ENCODE measurements around the gene TRPM5. TPM values are rescaled to one million over a fixed set of nuclear protein-coding genes. Genes with fewer than 3 reads are reported as not detected.
A peak's percentile ranks its signal among the peaks of the same experiment; 100 is the strongest.

TRPM5 gene
- total RNA-seq, 2 experiments from 2014 or later = not detected

GRCh38 chr11:2395856-2396255, 48.5 kb downstream of the TRPM5 start:
- Histone ChIP-seq H3K36me3 (ENCODE audit: insufficient read depth, low read length) (peaks cover 90% of the 10 kb centered on the region), H3K27ac (ENCODE audit: low read depth, low read length, poor library complexity, severe bottlenecking) (no peak overlapping the region), H3K9me3 (ENCODE audit: low read length) (no peaks in the 10 kb centered on the region), H2AFZ (ENCODE audit: low read length) (no peak overlapping the region), H3K9me2 (ENCODE audit: insufficient read depth, low read length) (no peaks in the 10 kb centered on the region), H3K4me3 (ENCODE audit: low read depth, low read length, poor library complexity, severe bottlenecking) (no peak overlapping the region), H3K4me2 (ENCODE audit: low read length) (no peak overlapping the region), H3K79me2 (ENCODE audit: insufficient read depth, low read depth, low read length) (peaks cover 26% of the 10 kb centered on the region; the same call in 1 of the 2 replicates), H4K20me1 (ENCODE audit: insufficient read depth, low read length) (peaks cover 8% of the 10 kb centered on the region), H3K4me1 (ENCODE audit: insufficient read depth, low read length, poor library complexity, severe bottlenecking) (peaks cover 58% of the 10 kb centered on the region)
- BruUV-seq (replicated peaks) = no TSS peak
- ChIA-PET CTCF (ENCODE audit: unreplicated experiment) (no interaction called here), POLR2A (no interaction called here)
- no peak for TF ChIP-seq EZH2phosphoT487 (IDR thresholded peaks at IDR 0.05; ENCODE audit: borderline replicate concordance, low read depth, low read length)
- TF ChIP-seq CTCF (conservative IDR thresholded peaks at IDR 0.05; ENCODE audit: low read length) = no peak
- DNase-seq (ENCODE audit: low spot score) = no peak
- intact Hi-C loops (cut with micrococcal nuclease; ENCODE audit: unreplicated experiment) = no loop called here

GRCh38 chr11:2395211-2395730, 49.0 kb downstream of the TRPM5 start:
- intact Hi-C loops (cut with micrococcal nuclease; ENCODE audit: unreplicated experiment) = no loop called here
- TF ChIP-seq CTCF (conservative IDR thresholded peaks at IDR 0.05; ENCODE audit: low read length) (no peak), EZH2phosphoT487 (IDR thresholded peaks at IDR 0.05; ENCODE audit: borderline replicate concordance, low read depth, low read length) (no peak)
- H3K27ac ChIP-seq (ENCODE audit: low read depth, low read length, poor library complexity, severe bottlenecking) = peak overlapping the region; percentile 99
- peaks cover 31% of the 10 kb centered on the region; the same call in 1 of the 2 replicates for H3K79me2 ChIP-seq (ENCODE audit: insufficient read depth, low read depth, low read length)
- peak overlapping the region; percentile 97; the same call in 1 of the 2 replicates for H3K4me2 ChIP-seq (ENCODE audit: low read length)
- peaks cover 94% of the 10 kb centered on the region for H3K36me3 ChIP-seq (ENCODE audit: insufficient read depth, low read length)
- BruUV-seq (replicated peaks) = no TSS peak
- H3K4me1 ChIP-seq (ENCODE audit: insufficient read depth, low read length, poor library complexity, severe bottlenecking) = peaks cover 64% of the 10 kb centered on the region
- ChIA-PET CTCF (ENCODE audit: unreplicated experiment) (no interaction called here), POLR2A (interaction anchor here (0.7 kb wide), 1 partner anchor 146 kb away, joined by 4 read pairs; no protein-coding TSS in a partner anchor)
- H3K9me3 ChIP-seq (ENCODE audit: low read length) = no peaks in the 10 kb centered on the region
- no peak for DNase-seq (ENCODE audit: low spot score)
- no peak overlapping the region for H2AFZ ChIP-seq (ENCODE audit: low read length)
- H4K20me1 ChIP-seq (ENCODE audit: insufficient read depth, low read length) = peaks cover 12% of the 10 kb centered on the region
- H3K4me3 ChIP-seq (ENCODE audit: low read depth, low read length, poor library complexity, severe bottlenecking) = no peak overlapping the region
- no peaks in the 10 kb centered on the region for H3K9me2 ChIP-seq (ENCODE audit: insufficient read depth, low read length)

GRCh38 chr11:2394818-2395105, 49.6 kb downstream of the TRPM5 start:
- peaks cover 68% of the 10 kb centered on the region for H3K4me1 ChIP-seq (ENCODE audit: insufficient read depth, low read length, poor library complexity, severe bottlenecking)
- peak overlapping the region; percentile 97 for H3K4me2 ChIP-seq (ENCODE audit: low read length)
- CTCF ChIA-PET (ENCODE audit: unreplicated experiment) = no interaction called here
- H3K9me3 ChIP-seq (ENCODE audit: low read length) = no peaks in the 10 kb centered on the region
- intact Hi-C loops (cut with micrococcal nuclease; ENCODE audit: unreplicated experiment) = no loop called here
- DNase-seq (ENCODE audit: low spot score) = no peak
- no peak for TF ChIP-seq CTCF (conservative IDR thresholded peaks at IDR 0.05; ENCODE audit: low read length)
- TF ChIP-seq EZH2phosphoT487 (IDR thresholded peaks at IDR 0.05; ENCODE audit: borderline replicate concordance, low read depth, low read length) = no peak
- POLR2A ChIA-PET = interaction anchor here (0.7 kb wide), 1 partner anchor 147 kb away, joined by 4 read pairs; no protein-coding TSS in a partner anchor
- peak overlapping the region; percentile 99 for H3K27ac ChIP-seq (ENCODE audit: low read depth, low read length, poor library complexity, severe bottlenecking)
- H4K20me1 ChIP-seq (ENCODE audit: insufficient read depth, low read length) = peaks cover 15% of the 10 kb centered on the region
- BruUV-seq (replicated peaks) = no TSS peak
- H3K9me2 ChIP-seq (ENCODE audit: insufficient read depth, low read length) = no peaks in the 10 kb centered on the region
- no peak overlapping the region for H2AFZ ChIP-seq (ENCODE audit: low read length)
- peaks cover 36% of the 10 kb centered on the region; the same call in 1 of the 2 replicates for H3K79me2 ChIP-seq (ENCODE audit: insufficient read depth, low read depth, low read length)
- H3K4me3 ChIP-seq (ENCODE audit: low read depth, low read length, poor library complexity, severe bottlenecking) = peak overlapping the region; percentile 55
- peaks cover 92% of the 10 kb centered on the region for H3K36me3 ChIP-seq (ENCODE audit: insufficient read depth, low read length)

Measured in OCI-LY7 (cell line).